HG03139 (cell line): Measurements from ENCODE around the gene ASB10.

Experiments used
- ATAC-seq: cut with Tn5 transposase; IDR thresholded peaks from one replicate; pipeline ENCODE4 v1.9.1; 2021; ENCODE audit not compliant: unreplicated experiment

Gene ASB10

DNA sequence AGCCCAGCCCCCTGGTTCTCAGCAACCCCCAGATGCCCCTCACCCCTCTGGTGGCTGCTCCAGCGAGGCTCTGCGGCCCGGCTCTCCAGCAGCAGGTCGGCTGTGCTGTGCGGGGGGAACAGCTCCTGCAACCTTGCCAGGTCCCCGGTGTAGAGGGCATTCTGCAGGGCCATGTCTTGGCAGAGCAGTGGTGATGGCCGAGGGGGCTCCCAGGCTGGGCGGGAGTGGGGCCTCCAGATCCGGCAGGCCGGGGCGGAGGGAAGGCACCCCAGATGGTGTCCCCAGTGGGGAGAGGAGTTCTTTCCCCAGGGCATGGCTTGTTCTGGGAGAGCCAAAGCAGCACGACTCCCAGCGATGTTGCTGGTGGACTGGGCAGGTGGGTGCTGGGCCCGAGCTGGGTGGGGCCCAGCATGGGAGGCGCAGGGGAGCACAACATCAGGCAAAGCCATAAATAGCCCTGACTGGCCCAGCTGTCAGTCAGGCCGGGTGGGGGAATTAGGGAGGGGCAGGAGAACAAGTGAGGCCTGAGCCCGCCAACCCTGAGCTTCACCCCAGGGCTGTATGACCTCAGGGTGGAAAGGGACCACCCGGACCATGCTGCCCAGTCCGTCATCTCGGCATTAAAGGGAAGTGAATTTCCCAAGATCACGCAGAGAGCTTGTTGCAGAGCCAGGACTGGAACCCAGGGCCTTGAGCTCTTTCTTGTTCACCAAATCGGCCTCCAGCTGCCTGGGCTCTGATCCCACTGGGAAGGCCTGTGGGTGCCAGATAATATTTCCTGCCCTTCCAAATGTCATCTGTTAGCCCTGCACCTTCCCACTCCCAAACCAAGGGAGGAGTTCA, 580 bp upstream of the ASB10 start:
- ATAC-seq, result no peak

DNA sequence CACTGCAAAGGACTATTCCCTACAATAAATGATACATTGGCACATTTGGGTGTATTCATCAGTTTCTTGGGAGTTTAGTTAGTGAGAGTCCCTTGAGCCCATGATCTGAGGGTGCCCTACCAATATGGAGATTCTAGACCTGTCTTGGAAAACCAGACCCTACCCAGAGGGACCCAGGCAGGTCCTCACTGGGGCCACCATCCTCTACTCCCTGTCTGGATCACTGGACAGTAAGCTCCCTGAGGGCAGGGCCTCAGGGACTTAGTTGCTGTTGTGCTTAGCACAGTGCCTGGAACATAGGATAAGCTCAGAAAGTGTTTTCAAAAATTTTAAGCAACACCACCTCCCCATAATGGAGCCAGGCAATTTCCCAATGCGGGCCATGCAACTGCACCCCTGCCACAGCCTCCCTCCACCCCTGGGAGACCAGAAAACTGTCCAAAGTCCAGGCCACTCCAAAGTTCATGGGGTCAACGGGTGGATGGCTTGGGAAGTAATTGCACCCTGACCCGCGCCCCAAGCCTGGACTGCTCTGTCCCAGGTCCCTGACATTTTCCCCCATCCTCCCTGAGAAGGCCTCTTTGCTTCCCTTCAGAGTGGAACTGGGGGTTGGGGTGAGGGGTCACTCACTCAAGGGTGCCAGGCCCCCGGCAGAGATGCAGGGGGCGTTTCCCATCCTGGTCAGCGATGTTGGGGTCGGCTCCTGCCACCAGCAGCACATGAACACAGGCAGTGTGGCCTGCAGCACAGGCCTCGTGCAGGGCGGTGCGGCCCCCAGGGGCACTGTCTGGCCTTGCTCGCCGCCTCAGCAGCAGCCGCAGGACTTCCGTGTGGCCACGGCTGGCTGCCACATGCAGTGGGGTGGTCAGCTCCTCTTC, 1.0 kb downstream of the ASB10 start:
- ATAC-seq, result no peak

DNA sequence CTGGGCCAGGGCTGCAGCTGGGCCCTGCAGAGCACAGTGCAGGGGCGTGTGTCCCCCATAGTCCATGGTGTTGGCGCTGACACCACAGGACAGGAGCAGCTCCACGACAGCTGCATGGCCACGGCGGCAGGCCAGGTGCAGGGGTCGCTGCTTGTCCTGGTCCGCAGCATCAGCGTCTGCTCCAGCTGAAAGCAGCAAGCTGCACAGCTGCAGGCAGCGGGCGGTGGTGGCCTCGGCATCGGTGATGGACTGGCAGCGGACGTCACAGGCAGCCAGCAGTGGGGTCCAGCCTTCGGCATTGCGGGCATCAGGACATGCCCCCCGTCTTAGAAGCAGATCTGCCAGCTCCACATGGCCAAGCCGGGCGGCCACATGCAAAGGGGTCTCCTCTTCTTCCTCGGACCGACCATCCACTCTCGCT, 6.0 kb downstream of the ASB10 start:
- no peak for ATAC-seq

DNA sequence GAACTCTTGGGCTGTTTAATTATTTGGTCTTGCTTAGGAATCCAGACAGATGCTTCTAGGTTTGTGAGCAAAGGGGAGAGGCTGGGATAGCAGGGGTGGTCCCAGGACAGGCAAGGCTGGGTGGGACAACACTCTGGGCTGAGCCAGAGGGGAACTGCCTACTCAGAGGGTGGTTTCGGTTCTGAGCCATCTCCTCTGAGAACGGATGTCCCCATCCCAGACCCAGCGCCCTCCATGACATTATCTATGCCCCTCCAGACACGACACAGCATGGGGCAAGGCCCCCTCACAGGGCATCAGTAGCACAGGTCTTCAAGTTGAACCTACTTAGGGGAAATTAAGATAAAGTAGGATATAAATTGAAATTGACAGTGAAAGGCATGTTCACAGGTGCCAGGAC, 7.1 kb downstream of the ASB10 start:
- ATAC-seq, result no peak

DNA sequence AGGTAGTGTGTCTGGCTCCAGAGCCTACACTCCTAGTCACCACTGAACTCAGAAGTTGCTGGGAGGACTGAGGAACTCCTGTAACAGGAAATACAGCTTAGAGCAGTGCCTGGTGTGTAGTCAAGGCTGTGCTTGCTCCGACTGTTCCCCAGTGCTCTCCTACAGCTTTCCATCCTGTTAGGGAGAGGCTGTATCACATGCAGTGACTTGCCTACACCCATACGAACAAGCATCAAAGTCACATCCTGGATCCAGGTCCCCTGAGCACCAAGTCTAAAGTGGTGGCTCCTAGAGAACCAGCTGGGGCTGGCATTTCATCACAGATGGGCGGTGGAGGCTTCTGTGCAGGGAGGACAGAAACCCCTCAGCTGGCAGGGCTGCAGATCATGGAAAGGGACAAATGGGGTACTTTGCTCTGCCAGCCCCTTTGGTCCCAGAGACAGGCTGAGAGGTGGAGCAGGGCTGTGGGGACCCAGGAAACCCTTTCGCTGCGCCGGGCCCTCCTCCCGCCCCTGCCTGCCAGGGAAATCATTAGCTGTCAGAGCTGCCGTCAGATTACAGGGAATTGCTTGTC, 7.7 kb downstream of the ASB10 start:
- ATAC-seq, result no peak

DNA sequence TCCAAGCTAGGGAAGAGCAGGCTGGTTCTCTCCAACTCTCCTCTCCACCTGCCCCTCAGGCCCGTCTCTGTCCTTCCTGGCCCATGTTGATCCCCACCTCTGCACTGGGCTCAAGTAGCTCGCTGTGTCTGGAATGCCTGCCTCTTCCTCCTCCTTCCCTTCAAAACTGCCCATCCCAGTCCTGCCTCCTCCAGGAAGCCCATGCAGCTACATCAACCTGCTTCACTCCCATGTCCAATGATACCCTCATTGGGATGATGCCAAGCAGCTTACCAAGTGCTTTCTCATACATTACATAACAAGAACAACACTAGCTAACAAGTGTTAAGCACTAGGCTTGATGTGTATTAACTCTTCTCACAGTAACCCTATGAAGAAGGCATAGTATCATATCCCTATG, 8.2 kb downstream of the ASB10 start:
- no peak for ATAC-seq

DNA sequence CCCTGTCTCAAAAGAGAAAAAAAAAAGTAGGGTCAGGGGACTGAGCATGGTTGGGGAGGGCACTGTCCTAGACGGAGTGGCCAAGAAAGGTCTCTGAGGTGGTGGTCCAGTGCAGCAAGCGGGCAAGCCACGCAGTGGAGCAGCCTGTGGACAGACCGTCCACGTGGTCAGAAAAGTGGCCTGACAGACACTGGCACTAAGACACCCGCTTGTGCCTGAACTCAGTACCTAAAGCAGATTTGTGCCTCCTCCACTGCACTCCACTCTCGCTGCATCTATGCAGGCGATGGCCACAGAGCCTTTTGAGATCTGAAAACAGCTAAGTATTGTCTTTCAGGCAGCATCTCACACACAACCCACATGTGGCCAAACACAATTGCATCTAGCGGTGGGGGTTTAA, 8.8 kb downstream of the ASB10 start:
- no peak for ATAC-seq

DNA sequence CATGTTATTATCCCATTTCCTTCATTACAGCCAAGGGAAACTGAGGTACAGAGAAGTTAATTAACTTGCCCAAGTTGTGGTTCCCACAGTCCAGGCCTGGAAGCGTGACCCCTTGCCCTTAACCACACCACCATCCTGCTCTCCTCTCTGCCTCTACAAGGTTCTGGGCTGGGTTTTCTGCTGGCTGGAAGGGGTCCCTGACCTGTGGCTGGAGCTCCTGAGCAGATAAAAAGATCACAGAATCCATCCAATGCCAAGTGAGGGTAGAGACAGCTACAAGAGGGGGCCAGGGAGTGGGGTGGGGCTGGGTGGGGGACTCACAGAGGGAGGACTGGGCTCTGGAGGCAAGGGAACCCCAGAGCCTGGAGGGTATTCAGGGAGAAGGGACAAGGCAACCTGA, 9.7 kb downstream of the ASB10 start:
- ATAC-seq, result no peak

DNA sequence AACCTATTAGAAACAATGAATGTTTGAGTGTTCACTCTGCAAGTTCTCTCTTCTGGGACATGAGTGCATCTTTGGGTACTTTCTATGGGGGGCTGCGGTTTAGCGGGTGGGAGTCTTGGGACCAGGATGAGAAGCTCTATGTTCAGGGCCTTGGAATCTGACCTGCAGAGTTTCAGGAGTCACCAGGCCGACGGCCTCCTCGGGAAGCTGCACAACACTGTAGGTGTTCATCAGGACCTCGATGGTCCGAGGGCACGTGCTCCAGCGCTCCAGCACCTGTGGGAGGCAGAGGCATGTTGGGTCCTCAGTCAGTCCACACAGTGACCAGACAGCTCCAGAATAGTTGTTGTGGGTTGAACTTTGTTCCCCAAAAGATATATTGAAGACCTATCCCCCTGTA, 10.6 kb downstream of the ASB10 start:
- no peak for ATAC-seq

DNA sequence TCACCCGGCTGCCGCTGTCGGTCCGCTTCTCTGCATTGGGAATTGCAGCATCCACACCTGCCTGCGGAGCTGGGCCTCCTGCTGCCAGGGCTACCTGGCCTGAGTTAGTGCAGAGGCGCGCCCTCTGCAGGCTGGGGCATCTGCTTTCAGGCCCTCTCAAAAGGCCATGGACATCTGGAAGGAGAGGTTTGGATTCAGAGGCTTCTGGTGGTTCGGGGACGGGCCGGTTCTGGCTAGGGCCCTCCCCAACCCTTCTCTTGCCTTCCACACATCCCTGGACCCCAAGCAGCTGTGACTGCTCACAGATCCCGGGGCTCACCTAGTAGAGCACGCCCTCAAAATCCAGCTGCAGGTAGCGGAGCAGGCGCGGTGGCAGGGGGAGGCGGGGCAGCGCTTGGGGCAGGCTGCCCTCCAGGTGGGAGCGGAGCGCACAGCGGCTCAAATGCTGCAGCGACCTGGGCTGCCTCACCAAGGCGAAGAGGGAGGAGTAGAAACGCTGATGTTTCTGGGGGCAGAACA, 11.2 kb downstream of the ASB10 start:
- ATAC-seq, result no peak

DNA sequence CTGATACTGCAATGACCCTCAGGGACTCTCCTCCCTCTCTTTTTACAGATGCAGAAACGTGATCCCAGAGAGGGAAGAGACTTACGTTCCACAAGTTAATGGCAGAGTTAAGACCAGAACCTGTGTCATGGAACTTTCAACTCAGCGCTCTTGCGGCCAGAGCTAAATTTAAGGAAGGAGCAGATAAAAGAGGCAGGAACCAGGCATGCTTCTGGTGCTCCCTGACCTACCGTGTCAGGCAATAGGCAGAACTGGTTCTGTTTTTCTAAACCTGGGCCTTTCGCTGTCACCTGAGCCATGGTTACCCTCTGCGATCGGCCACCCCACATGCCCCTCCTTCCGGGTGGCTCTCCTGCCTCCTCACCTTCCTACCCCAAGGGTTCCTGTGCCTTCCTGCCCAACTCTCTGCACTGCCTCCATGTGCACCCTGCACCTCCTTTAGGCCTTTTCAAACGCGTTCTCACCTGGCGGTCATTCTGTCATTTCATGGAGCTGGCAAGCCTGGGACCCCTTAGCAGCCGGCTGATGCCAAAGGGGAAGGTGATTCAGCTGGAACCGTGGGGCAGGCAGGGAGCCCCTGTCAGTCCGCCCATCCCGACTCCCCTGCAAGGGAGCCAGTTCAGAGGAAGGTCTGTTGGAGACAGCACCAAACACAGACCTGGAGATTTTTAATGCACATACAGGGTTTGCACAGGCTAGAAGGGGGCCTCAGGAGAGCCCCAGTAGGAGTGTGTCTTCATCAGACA, 11.8 kb downstream of the ASB10 start:
- ATAC-seq, result no peak

DNA sequence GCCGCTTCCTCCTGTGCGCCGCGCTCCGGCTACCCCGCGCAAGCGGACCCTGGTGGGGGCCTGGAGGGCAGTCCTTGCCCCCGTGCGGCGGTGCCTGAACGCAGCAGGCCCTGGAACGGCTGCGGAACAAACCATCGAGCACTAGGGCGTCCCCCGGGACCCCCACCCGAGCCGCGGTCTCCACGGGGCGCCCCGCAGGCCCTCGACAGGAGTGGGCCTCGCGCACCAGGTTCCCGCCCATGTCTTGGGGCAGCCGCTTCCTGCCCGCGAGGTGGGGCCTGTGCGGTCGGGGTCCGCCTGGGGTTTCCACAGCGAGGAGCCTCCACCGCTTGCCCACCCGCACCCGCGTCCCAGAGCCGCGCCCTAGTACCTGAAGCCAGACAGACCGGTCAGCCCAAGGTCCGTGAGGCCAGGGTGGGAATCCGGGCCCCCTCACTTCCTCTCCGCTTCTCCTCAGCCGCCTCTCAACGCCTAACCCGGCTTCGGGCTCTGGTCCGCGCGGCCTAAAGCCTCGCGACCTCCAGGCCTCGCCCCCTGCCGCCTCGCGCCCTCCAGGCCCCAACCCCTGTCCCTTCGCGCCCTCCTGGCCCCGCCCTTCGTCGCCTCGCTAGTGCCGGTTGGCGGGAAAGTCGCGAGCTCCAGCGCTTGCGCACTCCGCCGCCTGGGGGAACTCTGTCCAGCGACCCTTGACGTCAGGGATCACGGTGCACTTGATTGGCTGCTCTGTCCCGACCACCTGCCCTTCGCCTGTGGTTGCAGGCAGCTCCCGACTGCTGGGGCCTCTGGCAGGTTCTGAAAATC, 12.6 kb downstream of the ASB10 start:
- no peak for ATAC-seq

DNA sequence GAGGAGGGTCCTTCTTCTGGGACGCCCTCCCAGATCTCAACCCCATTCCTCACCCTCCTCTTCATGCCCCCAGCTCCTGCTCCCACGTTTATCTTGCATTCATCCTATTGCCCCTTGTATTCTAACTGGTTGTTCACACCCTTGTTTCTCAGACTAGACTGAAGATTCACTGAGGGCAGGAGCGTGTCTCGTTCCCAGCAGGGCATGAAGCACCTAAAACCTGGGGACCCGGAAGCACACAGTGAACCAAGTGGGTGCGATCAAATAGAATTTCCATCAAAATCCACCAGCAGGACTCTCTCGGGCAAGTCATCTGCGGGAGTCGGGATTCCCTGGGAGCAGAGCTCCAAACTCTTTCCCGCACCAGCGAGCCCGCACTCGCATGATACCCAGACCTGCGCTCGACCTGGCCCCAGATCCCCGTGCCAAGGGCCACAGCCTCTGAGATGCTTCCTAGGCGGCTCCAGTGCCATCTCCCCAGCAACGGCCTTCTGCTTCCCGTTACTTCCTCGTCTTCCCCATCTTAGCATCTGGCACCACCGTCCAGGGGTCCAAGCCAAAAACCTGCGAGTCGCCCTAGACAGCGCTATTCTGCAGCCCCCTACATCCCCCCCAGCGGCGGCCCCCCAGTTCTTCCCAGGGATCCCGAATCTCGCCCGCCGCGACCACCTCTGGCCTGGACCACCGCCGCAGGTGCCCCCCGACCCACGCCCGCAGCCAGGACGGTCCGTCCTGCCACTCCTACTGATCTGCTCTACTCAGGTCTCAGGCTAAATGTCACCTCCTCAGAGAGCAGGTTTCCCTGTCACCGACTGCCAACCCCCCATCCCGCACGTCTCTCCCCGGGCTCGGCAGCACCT, 13.4 kb downstream of the ASB10 start:
- ATAC-seq, result no peak

DNA sequence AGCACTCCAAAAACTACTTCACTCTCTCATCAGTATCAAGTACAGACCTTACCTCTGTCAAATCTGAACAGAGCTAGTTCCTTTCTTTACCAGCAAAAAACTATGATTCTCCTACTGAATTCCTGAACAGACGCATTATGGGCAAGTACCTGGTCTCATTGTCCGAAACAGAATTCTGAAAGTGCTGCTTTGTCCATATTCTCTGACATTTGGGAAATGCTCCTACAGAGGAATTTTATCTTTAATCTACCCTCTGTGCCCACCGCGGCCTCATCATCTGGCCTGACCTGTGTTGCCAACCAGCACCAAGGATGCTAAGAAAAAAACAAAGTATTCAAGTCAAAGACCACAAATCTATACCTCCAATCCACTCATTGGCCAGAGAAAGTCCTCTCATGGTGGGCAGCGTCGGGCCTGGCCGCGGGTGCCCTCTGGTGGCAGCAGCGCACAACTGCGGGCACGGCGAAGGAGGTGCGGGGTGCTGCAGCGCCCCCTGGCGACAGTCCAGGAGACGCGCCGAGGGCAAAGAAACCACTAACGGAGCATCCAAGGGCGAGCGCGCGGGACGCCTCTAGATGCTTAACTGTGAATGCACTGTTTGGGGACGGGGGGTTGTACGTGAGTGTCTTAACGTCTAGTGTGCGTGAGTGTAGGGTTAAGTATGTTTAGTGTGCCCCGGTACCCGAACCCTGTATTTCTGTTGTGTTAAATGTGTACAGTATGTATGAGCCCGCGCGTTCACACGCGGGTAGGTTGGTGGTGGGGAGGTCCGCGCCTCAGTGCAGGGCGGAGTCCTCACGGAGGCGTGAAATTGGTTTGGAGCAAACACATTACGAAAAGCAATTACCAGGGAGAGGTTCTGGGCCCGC, 14.5 kb downstream of the ASB10 start:
- no peak for ATAC-seq

DNA sequence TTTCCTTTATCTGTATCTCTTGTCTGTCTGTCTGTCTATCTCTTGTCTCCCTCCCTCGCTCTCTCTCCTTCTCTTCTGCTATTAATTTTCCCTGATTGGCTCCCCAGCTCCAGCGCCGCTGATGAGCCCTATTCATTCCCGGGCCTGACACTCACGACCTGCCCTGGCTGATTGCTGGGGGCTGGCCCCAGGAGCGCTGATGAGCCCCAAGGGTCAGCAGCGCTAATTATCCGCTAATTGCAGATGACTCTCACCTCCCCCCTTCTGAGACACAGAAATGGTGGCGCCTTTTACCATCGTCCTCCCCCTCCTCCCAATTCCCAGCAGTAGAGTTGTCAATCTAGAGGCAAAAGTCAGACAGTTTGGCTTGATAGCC, 18.3 kb downstream of the ASB10 start:
- no peak for ATAC-seq

DNA sequence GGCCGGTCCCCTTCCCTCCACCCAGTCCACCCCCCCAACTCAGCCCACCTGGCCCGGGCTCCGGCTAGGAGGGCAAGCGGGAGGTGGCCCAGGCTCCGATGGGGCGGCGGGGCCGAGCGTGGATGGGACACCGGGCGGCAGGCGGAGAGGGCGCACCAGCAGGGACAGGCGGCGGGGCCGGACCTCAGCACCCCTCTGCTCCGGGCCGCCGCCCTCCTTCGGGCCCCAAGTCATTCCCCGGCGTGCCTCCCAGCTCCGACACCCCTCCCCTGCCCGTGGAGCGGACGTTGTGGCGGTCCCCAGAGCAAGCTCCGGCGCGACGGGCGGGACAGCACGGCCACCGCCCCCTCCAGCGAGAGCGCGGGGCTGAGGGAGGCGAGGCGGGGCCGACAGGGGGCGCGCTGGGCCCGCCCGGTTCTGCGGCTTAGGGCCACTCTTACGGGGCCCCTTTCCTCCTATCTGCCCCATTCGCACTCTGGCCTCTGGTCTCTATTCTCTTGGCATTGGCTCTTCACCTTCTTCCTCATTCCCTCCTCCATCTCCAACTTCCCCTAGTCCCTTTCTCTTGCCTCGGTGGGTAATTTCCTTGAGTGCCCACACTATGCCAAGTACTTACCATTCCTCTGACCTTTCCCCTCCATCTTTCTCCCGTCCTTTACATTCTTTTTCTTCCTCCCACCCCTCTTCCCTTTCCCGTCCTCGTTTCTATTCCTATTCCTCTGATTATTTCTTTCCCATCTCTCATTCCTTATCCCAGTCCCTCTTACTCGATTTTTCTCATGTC, 18.9 kb downstream of the ASB10 start:
- ATAC-seq, result no peak

DNA sequence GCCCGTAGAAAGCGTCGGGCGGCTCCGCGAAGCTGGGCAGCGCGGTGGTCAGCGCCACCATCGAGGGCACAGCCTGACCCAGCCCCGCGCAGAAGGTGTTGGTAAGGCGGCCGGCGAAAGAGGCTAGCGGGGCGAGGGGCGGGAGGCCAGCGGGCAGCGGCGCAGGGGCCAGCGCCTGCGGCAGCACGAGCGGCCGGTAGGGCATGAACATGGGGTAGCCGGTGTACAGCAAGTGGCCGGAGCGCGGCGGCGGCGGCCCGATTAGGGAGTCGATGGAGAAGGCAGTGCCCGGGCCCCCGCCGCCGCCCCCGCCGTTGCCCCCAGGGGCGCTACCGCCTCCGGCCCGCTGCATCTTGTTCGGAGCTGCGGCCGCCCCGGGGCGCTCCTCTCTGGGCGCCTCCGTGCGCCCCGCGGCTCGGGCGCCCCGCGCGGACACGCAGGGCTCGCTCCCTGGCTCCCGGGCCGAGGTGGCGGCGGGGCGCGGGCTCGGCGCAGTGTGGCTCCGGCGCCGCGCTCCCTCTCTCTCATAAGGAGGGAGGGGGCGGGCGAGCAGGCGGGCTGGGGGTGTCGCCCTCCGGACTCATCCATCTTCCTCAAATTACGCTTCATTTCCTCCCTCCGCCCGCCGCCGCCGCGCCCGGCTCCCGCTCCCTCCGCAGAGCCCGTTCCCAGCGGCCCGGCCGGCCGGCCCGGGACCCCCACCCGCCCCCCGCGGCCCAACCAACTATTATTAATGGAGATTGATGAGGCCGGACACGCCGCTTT, 19.7 kb downstream of the ASB10 start, which contains the start of gene GBX1:
Gene GBX1, minus strand, starts transcription at position 498 of the 765 bp plus-strand sequence. Its CDS starts 146 bp downstream, at position 352.
- no peak for ATAC-seq
